ENCODE data around the gene CHRND.

GRCh38 chr2:232574674-232575403 is 48.9 kb downstream of the CHRND start:
- TF ChIP-seq CTCF (IDR thresholded peaks at IDR 0.05) (no peak), POLR2A (IDR thresholded peaks at IDR 0.05) (no peak)
